ENCODE results near the gene IMPDH2.

DNA sequence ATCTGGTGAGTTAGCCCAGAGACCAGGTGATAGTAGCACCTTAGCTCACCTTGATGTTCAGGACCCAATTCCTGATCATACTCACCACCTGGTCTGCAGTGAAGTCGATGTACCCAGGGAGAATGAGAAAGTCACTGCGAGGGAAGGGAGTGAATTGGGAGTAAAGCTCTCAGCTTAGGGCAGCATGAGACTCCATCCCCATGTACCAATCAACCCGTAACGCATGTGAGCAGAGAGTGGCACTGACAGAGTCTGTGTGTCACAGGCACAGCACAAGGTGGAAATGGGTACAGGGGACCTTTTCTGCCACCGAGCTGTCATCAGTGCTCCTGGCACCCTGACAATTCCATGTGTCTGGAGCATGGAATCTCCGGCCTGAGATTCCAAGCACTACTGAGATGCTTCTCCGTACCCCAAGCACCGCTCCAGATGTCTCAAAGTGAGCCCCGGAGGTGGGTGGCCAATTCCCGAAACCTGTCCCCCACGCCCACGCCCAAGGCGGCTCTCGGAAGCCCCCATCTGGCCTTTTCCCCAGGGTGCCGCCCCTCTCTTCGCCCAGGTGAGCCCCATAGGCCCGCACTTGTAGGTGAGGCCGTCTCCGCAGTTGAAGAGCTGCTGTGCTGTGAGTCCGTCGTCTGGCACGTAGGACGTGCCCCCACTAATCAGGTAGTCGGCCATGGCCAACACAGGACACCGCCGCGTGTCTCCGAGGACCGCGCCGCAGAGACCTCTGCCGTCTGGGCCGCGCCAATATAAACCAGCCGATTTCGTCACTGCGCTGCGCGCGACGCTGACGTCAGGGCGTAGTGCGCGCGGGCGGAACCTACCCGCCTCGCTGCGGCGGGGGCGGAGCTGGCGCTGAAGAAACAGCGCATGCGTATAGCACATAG, at the start of gene IMPDH2:
- TF ChIP-seq CTCF (IDR thresholded peaks at IDR 0.05; ENCODE audit: low read depth, low read length) (no peak), POLR2A (IDR thresholded peaks at IDR 0.05; ENCODE audit: extremely low read depth, insufficient read length) (peak; percentile 99)

Data from NB4 (cell line).